ENCODE data around the gene CHTOP.

DNA sequence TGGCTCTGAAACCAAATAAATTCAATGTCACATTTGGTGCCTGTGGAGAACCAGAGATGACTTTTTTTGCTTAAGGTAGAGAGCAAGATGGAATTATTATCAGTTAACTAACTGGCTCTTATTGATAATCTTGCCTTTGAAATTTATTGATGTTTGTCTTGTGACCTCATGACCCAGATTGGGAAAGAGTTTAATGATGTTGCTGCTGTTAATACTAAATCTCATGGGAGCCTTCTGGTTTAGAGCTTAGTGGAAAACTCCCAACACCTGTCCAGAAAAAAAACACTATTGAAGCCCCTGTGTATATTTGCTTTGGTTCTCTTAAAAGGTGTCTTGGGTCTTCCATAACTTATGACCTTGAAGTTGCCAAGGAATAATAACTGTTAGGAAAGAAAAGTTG, 9.9 kb downstream of the CHTOP start:
- no peak for TF ChIP-seq RAD21 (IDR thresholded peaks at IDR 0.05; ENCODE audit: low read depth)
- TF ChIP-seq, protein P1, sequence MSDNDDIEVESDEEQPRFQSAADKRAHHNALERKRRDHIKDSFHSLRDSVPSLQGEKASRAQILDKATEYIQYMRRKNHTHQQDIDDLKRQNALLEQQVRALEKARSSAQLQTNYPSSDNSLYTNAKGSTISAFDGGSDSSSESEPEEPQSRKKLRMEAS (IDR thresholded peaks at IDR 0.05) = no peak

Data from Ishikawa (cell line).